GM21528 (cell line): ENCODE data around the gene GNA12.

Experiments used
- ATAC-seq: cut with Tn5 transposase; IDR thresholded peaks from one replicate; pipeline ENCODE4 v1.9.1; 2021; ENCODE audit warnings: mild to moderate bottlenecking, moderate library complexity; ENCODE audit not compliant: unreplicated experiment, low FRiP score

The GNA12 gene, protein sequence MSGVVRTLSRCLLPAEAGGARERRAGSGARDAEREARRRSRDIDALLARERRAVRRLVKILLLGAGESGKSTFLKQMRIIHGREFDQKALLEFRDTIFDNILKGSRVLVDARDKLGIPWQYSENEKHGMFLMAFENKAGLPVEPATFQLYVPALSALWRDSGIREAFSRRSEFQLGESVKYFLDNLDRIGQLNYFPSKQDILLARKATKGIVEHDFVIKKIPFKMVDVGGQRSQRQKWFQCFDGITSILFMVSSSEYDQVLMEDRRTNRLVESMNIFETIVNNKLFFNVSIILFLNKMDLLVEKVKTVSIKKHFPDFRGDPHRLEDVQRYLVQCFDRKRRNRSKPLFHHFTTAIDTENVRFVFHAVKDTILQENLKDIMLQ

DNA sequence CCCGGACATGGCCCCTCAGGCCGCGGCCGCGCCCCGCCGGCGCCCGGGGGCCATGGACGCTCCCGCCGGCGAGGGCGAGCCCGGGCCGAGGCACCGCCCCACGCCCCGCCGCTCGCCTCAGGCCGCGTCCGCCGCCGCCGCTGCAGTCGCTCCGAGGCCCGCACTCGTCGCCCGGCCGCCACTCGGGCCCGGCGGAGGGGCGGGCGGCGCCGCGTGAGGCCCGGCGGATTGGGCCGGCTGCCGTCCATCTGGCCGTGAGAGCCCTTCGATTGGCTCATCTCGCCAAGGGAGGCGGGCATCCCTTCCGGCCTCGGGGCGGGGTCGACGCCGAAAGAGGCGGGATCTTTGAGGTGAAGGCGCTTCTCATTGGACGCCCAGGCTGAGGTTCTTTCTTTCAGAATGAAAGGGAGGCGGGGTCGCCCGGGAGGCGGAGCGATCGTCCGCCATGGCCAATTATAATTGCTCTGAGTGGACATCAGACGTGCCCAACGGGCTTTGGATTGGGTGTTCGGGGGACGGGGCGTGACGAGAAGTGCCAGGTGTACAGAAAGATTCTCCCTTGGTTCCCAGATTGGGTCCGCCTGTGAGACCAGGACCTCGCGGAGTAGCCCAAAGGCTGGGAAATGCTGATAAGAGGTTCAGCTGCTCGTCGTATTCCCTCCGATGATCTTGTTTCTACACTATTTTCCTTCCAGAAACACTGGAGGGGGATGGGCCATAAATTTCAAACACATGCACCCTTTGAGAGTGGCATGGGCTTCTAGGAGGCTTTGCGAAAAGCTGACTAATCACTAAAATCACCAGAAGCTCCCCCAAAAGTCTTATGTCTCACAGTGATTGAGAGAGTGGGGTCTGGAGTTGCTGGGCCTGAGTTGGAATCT, at the start of gene GNA12:
TSS of gene GNA12 (minus strand) at position 156 of the 881 bp plus-strand sequence. CDS start at position 9, 147 bp downstream.
- ATAC-seq, result peak; percentile 98

DNA sequence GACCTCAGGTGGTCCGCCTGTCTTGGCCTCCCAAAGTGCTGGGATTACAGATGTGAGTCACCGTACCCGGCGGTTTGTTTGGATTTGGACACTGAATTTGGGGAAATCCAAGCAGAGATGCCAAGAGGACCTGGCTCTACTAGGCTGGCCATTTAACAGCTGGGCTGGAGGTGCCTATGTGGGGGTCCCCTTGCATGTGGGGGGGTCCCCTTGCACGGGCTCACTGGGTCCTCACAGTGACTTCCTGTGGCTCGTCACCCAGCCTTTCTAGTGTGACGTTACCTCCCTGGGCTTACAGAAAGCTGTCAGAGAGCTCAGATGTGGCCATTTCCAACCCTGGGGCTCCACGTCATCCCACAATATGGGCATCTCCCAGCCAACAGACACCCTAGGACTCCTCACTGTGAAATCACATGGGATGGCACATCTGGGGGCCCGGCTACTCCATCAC, 49.3 kb upstream of the GNA12 start:
- ATAC-seq, result no peak

DNA sequence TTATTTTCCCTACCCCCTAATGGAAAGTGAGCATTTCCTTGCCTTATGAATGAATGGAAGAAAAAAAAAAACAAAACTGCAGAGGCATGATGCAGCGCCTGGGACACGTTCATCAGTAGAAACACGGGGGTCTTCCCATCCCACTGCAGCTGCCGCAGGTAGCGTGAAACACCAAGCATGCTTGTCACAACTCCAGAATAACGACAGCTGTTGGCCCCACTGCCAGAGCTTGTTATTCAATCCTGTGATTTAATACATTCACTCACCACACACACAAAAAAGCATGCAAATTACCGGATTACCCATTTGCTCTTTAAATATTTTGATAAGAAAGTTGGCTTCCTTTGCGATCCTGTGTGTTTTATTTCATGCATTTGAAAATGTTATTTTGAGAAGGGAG, 48.4 kb upstream of the GNA12 start:
- ATAC-seq, result no peak

DNA sequence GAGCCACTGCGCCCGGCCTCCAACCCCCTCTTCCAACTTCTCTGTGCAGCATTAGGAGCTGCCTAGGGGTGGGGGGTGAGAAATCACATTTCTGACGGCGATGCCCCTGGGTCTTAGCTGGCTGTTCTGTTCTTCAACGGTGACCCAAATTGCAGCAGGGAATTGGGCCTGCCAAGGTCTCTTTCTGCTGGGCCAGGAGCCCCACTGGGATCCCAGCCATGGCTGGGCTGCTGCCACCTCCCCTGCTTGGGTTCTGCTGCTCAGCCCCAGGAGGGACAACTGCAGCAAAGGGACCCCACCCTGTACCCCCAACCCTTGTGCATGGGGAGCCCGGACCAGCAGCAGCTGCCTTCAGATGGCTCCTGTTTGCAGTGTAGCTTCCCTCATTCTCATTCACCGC, 43.7 kb upstream of the GNA12 start:
- ATAC-seq, result no peak

DNA sequence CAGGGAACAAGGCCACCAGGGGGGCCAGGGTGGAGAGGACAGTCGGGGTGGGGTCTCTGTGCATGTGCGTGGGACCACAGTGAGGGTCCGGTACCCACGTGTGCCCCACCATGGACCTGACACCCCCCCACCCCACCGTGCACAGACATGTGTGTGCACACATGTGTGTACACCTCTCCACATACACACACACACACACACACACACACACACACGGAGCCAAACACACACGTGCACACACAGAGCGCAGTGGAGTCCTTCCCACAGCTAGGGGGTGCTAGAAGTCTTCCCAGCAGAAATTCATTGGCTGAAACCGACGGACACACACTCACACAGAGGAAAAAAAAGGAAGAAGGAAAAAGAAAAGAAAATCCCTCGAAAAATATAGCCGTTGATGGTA, 42.8 kb upstream of the GNA12 start:
- no peak for ATAC-seq

DNA sequence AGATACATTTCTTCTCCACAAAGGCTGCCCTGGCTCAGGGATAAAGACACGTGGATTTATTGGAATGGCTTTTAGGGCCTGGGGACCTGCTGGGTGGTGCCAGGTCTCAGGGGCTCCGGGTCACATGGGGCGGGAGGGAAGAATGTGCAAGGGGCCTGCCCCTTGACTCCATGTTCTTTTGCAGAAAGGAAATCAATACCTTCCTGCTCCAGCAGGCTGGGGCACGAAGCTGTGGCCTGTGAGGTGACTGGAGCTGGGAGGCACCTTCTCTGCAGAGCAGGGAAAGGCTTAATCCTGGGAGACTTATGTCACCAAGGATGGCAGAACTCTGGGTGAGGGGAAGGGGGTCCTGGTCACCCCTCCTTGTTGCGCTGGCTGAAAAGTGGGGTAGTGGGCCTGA, 42.3 kb upstream of the GNA12 start:
- ATAC-seq, result no peak

DNA sequence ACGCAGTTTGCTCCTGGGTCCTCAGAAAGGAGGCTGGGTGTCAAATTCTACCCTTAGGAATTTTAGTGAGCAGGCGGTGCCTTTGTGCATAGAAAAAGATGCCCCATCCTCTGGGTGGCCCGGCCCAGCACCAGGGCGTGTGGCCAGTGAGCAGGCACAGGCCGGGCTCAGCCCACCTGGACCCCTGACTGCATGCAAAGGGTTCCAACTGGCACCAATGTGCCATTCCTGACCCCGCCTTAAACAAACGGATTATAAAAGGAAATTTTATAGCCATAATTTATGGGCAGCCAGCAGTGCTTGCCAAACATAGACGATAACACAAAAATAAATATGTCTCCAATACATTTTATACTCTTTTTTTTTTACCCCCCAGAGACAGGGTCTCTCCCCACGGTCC, 40.1 kb upstream of the GNA12 start:
- ATAC-seq, result no peak

DNA sequence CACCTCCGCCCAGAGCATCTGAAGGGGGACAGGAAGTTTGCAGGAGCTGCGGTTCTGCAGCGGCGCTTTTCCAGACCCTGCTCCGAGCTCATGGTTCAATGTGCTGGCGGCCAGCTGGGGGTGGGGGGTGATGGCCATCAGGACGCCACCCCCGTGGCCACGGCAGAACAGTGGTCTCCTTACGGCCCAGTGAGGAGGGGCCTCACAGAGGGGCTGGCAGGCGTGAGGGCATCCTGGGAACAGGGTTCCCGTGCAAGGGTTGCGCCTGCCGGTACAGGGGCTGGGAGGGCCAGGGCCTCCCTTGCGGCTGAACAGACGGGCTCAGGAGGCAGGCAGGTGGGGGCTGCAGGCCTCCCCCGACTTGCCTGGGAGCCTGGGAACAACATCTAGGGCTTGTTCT, 39.0 kb upstream of the GNA12 start:
- ATAC-seq, result no peak

DNA sequence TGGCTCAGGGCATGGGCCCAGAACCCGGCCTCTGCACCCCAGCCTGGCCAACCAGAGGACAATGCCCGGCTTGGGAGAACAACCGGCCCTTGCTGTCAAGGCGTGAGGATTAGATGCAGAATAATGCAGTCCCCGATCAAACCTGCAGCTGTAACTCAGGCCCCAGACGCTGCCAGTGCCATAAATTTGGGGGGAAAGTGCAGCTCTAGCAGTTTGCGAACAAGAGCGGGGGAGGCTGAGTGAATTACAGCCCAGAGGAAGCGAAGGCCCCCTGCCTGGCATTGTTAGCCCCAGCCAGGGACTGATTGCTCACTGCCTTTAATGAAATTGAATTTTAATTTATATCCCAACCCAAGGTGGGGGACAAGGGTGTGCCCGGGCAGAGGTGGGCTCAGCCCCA, 38.0 kb upstream of the GNA12 start:
- no peak for ATAC-seq

DNA sequence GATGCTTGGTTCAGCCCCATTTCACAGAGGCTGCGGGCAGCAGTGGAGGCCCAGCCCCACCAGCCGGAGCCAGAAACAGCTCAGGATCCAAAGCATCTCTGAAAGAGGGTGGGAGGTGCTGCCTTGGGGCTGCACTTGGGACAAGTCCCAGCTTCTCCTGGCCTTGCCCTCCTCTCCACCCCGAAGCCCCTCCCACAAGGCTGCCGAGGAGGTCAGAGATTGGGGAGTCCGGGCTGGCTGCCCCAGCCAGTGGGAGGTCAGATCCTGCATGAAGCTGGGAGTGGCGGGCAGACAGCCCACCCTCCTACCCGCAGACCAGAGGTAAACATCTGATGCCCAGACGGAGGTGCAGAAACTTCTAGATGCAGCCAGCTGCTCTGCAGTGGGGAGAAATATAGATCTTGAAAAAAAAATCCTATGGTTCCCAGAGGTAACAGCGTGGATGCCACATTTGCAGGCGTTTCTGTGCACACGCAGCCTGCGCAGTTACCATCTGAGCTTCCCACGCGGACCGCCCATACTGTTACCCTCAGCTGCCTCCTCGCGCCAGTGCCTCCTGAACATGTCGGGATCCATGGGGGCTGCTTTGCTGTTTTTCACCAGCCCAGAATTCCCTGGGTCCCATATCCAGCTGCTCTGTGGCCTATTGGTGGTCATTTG, 36.9 kb upstream of the GNA12 start:
- no peak for ATAC-seq

DNA sequence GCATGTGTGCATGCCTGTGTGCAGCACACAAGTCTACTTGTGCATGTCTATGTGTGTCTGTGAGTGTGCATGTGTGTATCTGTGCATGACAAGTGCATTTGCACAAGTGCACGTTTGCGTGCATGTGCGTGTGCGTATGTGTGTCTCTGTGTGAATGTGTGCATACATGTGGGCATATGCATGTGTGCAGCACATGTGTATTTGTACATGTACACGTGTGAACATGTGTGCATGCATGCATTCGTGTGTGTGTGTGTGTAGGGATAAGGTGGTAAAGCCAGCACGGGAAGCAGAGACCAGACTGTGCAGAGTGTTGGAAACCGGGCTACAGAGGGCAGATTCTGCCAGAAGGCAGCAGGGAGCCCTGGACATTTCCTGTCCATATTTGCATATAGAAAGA, 35.9 kb upstream of the GNA12 start:
- ATAC-seq, result no peak

DNA sequence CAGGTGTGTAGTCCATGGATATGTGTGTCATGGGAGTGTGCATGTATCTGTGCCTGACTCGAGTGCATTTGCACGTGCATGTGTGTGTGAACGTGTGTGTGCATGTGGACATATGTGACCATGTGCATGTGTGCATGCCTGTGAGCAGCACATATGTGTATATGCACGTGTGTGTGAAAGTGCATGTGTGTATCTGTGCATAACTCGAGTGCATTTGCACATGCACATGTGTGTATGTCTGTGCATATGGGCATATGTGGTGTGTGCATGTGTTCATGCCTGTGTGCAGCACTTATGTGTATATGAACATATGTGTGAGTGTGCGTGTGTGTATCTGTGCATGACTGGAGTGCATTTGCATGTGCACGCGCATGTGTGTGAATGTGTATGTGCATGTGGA, 35.2 kb upstream of the GNA12 start:
- ATAC-seq, result no peak

DNA sequence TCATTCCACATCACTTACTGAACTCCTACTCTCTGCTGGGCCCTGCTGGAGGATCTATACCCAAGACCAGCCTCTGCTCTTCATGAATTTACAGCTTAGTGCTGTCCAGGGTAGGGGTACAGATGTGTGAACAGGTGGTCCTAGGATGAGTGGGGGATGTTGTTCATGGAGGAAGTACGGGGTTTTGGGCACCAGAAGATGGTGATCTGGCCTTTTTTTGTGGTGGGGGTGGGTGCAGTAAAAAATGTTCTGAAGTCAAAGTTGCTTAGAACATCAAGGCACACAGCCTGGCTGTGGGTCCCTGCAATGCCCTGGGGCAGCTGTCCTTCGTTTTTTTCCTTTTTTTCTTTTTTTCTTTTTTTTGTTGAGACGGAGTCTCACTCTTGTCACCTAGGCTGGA, 34.2 kb upstream of the GNA12 start:
- no peak for ATAC-seq

DNA sequence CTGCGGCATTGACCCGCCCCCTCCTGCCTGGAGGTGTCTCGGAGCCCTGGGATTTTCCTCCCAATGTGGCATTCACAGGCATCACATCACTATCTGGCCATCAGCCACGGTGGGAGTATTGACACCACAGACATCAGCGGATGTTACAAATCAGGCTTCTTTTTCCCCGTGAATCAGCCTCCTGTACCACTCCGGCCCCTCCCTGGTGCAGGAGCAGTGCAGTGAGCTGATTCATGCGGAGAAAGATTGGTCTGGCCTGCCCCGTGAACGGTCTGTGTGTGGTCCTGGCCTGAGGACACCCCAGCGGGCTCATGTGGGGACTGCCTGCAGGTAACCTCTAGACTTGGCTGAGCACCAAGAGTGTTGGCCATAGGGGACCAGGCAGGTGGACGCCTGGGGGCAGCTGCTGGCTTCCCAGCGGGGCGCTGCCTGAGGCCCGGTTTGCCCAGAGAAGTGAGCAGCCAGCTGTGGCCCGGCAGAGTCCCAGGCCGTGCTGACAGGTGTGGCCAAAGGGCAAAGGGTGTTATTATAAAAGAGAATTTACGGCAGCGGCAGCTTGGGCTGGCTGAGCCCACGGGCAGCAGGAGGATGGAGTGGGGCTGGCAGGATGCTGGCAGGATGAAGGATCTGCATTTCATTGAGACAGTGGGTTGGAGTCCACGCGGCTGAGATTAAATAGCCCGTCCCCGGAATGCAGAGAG, 32.1 kb upstream of the GNA12 start:
- ATAC-seq, result no peak

DNA sequence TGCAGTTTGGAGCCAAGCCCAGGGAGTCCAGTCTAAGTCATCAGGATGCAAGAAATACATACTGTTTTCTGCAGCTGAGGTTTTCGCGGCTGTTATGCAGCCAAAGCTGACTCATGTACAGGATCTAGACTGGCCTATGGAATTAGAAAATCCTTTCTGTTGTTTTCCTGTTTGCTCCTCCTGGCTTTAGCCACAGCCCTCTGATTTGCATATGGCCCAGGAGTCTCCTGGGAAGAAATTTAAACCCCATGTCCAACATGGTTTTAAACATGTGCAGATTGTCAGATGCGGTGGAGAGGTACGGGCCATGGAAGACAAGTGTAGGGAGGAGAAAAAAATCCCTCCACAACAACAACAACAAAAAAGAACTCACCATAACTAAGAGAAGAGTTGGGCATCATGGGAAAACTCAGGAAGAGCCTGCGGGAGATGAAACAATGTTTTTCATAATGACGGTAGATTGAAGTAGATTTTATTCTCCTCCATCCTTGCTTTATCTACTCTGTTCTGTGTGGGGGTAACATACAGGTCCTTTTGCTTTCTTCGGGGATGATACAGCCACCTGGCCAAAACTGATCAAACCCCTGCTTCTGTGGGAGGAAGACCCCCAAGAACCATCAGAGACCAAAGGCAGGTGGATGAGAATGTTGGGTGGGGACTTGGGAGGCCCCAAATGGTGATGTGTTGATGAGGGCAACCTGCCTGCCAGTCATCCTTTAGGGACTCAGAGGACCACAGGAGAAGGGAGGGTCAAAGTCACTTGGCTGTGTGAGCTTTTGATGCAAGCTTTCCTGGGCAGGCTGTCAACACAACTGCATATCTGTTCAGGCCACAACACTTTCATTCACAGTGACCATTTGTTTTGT, 29.8 kb upstream of the GNA12 start:
- no peak for ATAC-seq

DNA sequence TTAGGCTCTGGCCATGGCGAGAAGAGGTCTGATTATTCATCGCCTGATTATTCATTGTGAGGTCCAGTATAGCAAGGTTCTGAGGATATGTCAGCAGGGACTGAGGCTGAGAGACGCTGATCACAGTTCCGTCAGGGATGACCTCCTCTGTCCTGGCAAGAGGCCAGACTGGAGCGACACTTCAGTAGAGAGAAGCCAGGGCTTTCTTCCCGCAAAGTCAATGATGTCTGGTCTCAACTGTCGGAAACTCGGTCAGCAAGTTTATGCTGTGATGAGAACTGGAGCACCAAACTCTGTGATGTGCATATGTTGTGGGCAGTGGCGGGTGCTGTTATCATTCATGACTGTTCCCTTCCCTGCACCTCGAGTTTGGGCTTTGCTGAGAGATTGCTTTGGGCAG, 29.0 kb upstream of the GNA12 start:
- ATAC-seq, result no peak

DNA sequence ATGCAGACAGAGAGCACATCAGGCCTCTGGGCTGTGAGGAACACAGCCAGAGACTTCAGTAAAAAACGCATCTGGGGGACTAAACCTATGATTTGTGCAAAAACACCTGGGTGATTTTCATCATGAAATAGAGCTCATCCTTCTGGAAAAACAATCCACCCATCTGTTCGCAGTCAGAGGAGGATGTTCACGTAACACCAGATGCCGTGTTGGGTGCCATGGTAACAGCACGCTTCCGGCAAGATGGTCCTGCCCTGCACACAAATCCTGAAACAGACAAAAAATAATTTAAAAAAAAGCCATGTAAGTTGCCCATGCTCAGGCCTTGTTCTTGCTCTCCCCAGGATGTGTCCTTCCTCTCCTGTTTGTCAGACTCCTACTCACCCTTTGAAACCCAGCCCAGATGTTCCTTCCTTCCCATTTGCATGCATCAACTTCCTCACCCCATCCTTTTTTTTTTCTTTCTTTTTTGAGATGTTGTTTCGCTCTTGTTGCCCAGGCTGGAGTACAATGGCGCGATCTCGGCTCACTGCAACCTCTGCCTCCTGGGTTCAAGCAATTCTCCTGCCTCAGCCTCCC, 28.3 kb upstream of the GNA12 start:
- no peak for ATAC-seq

DNA sequence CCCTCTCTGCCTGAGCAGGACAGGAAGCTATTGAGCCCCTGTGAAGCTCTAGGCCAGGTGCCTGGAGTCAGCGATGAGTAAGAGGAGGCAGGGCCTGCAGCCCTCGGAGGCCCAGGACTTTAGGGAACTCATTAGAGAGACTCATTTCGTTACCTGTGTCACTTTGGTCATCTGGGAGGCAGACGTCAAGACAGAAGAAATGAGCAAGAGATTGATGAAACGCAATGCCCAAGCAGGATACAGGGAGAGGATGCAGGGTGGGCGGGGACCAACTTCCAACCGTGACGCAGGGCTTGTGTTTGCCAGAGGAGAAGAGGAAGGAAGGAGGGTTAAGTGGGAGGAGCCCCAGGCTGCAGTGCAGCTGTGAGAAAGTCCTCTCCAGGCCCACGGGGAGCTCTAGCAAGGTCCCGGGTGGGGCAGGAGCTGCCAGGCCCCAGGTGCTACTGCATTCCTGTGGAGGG, 26.4 kb upstream of the GNA12 start:
- ATAC-seq, result no peak

DNA sequence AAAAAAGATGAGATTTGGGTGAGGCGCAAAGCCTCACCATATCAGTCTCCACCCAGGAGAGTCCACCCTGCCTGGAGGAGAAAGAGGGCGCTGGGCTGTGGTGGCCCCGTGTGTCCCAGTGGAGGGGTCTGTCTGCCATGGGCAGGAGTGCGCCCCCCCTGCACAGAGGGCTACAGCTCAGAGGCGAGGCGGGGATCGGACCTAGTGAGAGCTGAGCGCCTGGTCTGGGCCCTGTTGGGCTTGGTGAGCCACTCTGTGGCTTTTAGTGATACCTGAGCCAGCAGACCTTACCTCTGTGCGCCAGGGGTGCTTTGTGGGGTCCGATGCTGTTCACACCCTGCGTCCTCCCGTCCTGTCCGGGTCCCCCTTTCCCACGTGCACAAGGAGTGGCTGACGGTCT, 25.9 kb upstream of the GNA12 start:
- no peak for ATAC-seq
